DMS53 treated with DMSO at 0.1 percent for 48 hours (cell line): ENCODE results near the gene HMOX1.

Source experiments
- DNase-seq: peaks from one replicate; lab custom pipeline; 2025; ENCODE audit not compliant: unreplicated experiment; lab: John Stamatoyannopoulos, UW

Gene HMOX1

DNA sequence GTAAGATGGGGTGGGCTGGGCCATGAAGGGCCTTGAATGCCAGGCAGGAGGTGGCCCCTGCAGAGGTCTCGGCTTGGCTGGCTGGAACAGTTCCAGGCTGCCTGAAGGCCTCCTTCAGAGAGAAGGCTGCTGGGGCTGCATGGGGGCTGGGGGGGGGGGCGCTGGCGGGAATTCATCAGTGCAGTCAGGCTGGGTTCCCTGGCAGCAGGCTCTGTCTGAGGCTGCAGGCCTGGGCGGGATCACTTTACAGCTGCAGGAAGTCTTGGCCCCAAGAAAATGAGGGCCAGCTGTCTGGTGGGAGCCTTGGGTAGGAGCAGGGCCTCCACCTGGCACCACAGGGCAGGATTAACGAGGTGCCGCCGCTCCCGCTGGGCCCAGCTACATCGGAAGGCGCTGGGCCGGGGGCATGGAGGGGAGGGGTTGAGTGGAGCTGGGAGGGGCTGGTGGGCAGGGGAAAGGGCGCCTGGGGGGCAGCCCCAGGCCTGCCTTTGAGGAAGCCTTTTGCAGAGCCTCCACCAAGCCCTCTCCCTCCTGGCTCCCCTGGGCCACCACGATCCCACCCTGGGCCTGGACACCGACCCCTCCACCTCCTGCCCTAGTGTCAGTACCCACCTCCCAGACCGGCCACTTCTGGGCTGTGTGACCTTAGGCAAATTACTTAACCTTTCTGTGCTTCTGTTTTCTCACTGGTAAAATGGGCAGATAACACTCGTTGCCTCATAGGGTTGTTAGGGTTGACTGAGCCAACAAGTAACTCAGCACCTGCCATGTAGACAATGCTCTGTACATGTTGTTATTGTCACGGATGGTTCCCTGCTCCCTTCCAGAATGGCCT, 31.0 kb upstream of the HMOX1 start:
- DNase-seq, result peak; percentile 21

GRCh38 chr22:35350539-35351503, 30.1 kb upstream of the HMOX1 start:
- DNase-seq, result peak; percentile 55

GRCh38 chr22:35352214-35353111, 28.4 kb upstream of the HMOX1 start:
- DNase-seq, result peak; percentile 2

DNA sequence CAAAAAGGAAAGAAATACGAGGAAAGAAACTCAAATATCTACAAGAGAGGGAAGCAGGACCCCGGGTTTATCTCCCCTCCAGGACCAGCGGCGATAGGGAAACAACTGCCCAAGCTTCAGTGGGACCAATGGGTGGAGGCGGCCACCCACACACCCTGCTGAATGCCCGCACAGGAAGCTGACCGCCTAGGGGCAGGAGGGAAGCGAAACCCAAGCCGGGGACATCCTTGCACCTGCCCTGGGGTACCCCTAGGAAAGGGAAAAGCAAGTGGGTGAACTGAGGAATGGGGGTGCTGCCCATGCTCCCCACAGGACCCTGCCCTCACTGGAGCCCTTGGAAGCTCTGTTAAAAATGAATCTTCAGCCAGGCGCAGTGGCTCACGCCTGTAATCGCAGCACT, 27.6 kb upstream of the HMOX1 start:
- no peak for DNase-seq

DNA sequence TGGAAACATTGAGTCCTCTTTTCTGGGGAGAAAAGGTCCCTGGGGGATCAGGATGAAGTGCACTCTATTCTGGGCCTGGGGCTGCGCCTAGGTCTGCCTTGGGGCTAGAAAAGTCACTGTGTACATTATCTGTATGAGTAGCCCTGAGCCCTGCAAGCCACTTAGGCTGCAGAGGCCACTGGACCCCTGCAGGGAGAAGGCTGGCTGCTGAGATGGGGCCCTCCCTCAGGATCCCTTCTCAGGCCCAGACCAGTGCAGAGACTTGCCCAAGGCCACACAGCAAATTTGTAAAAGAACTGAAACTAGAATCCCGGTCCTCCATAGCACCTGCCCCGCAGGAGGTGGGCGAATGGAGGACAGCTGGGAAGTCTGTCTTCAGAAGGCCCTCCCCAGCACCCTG, 26.8 kb upstream of the HMOX1 start:
- no peak for DNase-seq

GRCh38 chr22:35357883-35358621, 22.8 kb upstream of the HMOX1 start:
- DNase-seq, result no peak

- no peak for DNase-seq
Measured at GRCh38 chr22:35359380-35360065, 21.4 kb upstream of the HMOX1 start.

- DNase-seq, result no peak
Measured at GRCh38 chr22:35361001-35361558, 19.8 kb upstream of the HMOX1 start.

GRCh38 chr22:35363566-35364086, 17.3 kb upstream of the HMOX1 start:
- no peak for DNase-seq

DNA sequence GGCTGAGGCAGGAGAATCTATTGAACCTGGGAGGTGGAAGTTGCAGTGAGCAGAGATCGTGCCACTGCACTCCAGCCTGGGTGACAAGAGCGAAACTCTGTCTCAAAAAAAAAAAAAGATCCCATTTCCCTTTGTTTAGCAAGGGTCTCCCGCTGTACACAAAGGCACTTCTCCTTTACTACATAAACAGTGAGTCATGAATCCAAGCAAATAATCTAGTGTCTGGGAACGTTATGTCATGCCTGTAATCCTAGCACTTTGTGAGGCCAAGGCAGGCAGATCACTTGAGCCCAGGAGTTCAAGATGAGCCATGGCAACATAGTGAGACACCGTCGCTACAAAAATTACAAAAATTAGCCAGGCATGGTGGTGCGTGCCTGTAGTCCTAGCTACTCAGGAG, 16.7 kb upstream of the HMOX1 start:
- DNase-seq, result peak; percentile 73

GRCh38 chr22:35367331-35367886, 13.5 kb upstream of the HMOX1 start:
- no peak for DNase-seq

DNA sequence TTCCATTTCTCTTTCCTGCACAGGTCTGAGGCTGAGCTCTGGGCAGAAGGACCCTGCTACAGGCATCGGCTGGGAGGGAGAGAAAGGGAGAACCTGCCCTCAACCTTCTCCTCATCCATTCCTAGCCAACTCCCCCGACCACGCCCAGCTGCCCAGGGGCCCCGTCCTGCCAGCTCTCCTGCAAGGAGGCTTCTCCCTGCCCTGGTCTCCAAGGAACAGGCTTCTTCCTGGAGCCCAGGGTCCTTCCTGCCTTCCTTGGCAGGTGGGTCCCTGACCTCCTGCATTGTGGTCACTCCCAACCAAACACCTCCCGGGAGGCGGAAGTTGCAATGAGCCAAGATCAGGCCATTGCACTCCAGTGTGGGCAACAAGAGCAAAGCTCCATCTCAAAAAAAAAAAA, 12.5 kb upstream of the HMOX1 start:
- DNase-seq, result no peak

DNA sequence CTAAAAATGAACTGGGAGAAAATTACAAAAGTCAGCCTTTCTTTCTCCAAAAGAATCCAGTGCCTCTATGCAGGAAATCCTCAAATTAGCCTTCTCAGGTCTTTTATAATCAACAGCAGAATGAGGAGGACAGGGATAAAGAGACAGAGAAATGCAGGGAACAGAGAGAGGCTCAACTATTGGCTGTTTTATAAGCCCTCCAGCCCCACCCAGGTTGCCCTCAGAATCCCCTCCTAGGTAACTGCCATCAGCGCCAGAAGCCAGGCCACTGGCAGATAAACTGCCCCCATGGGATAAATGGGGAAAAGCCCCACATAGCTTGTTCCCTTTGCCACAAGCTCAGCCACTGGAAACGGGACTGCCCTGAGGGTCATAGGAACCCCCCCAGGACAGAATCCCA, 10.9 kb upstream of the HMOX1 start:
- no peak for DNase-seq

DNA sequence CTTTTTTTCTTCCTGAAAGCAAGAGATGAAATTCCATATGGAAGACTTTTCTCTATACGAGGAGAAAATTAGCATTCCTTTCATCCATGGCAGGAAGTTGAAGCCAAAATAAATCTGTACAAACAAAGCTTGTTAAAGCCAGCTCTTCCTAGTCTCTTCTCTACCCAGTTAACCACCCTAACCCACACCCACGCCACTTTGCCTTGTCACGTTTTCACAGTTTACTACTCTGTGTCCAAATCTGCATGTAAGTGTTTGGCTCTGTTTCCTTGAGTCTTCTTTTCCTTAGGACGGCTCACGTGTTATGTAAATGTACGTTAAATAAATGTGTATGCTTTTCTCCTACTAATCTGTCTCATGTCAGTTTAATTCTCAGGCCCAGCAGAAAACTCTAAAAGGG, 7.1 kb upstream of the HMOX1 start:
- no peak for DNase-seq

DNA sequence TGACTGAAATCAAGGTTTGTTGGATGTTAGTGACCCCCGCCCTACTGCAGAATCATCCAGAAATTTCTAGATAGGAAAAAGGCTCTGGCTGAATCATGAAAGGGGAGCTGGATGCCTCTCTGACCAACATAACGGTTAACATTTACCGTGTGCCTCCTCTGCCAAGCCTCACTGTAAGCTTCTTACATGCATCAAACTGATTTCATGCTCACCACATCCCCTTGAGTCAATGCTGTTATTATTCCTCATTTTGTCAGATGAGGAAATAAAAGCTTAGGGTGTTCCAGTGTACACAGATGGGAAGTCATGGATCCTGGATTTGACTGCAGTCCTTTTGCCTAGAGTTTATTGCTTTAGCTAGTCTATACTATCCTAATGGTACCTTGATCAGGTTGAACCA, 5.9 kb upstream of the HMOX1 start:
- no peak for DNase-seq

GRCh38 chr22:35375526-35375925, 5.4 kb upstream of the HMOX1 start:
- DNase-seq, result no peak

- DNase-seq, result peak; percentile 36
Measured at GRCh38 chr22:35376728-35377472, 4.0 kb upstream of the HMOX1 start.

- no peak for DNase-seq
Measured at GRCh38 chr22:35377735-35378134, 3.2 kb upstream of the HMOX1 start.
